OCI-LY1 (cell line): ENCODE results near the gene TRRAP.

Source experiments
- EZH2 ChIP-seq: fragments of 200-600 bp; sonication (generic), shearing (Covaris generic); IDR thresholded peaks from 2 replicates; pipeline ENCODE4 v1.8.0; 2017; ENCODE audit warnings: borderline replicate concordance, mixed run types, mild to moderate bottlenecking, antibody characterized with exemption, low read length, moderate library complexity, mixed read lengths
- TF ChIP-seq, protein P1 (sequence below): fragments of 200-600 bp; sonication (generic), shearing (Covaris generic); IDR thresholded peaks from 2 replicates; pipeline ENCODE4 v1.5.1; 2017; ENCODE audit warnings: mild to moderate bottlenecking, antibody characterized with exemption, low read length, moderate library complexity, mixed read lengths

DNA sequence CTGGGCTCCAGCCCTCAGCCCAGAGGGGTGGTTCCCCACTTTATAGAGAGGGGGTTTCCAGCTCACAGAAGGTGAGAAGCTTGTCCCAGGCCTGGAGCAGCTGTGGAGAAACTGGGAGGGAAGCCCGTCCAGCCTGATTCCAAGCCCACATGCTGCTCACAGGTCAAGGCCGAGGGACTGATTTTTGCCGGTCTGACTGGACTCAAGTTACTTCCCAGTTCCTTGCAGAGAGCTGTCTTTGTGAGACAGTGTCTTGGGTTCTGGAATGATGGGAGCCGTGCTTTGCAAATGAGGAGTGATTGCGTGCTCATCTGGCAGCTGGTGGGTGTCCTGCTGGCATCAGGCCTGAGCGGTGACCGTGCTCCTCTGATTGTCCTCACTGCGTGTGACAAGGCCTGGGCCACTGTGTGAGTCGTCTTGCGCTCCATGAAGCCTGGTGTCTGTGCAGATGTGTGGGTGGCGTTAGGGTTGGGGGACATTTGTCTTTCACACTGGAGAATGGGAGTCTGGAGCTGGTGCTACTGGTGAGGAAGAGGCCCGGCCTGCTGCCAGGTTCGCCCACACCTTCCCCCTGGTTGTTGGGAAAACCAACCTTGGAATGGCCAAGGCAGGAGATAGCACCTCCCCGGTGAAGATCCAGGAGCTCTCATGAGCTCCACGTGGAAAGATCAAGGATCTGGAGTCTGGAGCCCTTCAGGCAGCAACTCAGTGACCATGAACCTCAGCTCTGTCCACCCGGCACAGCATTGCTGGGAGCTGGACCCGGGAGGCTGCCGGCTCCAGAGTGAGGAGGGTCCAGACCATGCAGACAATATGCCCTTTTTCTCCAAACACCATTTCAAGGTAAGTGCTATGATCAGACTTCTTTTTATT lies 136.0 kb downstream of the TRRAP start:
- TF ChIP-seq, protein P1, sequence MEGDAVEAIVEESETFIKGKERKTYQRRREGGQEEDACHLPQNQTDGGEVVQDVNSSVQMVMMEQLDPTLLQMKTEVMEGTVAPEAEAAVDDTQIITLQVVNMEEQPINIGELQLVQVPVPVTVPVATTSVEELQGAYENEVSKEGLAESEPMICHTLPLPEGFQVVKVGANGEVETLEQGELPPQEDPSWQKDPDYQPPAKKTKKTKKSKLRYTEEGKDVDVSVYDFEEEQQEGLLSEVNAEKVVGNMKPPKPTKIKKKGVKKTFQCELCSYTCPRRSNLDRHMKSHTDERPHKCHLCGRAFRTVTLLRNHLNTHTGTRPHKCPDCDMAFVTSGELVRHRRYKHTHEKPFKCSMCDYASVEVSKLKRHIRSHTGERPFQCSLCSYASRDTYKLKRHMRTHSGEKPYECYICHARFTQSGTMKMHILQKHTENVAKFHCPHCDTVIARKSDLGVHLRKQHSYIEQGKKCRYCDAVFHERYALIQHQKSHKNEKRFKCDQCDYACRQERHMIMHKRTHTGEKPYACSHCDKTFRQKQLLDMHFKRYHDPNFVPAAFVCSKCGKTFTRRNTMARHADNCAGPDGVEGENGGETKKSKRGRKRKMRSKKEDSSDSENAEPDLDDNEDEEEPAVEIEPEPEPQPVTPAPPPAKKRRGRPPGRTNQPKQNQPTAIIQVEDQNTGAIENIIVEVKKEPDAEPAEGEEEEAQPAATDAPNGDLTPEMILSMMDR: no peak
- TF ChIP-seq EZH2: no peak
